ENCODE results near the gene GABRR2. TPM values are rescaled to one million over a fixed set of nuclear protein-coding genes. Genes with fewer than 3 reads are reported as not detected.
A peak's percentile ranks its signal among the peaks of the same experiment; 100 is the strongest.

GABRR2 gene
- total RNA-seq, 1 experiment from 2014 or later: 0.78 TPM

DNA sequence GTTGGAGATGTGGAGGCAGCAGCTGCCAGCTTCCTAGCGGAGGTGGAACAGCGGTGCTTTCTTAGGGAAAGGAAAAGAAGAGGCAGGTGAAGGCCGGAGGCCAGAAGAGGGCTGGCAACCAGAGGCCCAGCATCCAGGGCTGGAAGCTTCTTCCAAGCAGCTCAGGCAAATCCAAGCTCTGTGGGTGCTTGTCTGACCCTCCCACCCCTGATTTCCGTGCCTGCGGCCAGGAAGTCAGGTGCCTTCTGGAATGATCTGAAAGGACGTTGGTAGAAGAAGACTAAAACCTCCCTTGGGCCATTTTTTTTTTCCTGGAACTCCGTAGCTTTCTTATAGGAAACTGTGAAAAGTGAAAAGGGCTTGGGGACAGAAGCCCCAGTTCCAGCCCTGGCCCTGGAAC is 64.9 kb downstream of the GABRR2 start:
- Mint-ChIP-seq H3K9me3 (ENCODE audit: low read depth, unreplicated experiment) (no peaks in the 10 kb centered on the region), H3K27ac (ENCODE audit: unreplicated experiment) (no peak overlapping the region), H3K4me1 (ENCODE audit: low read depth, unreplicated experiment) (peaks cover 8% of the 10 kb centered on the region), H3K4me3 (ENCODE audit: low read depth, unreplicated experiment) (no peak overlapping the region), H3K36me3 (ENCODE audit: insufficient read depth, unreplicated experiment) (no peaks in the 10 kb centered on the region), H3K27me3 (ENCODE audit: unreplicated experiment) (no peaks in the 10 kb centered on the region)
- no peak for DNase-seq
- TF ChIP-seq, protein P1, sequence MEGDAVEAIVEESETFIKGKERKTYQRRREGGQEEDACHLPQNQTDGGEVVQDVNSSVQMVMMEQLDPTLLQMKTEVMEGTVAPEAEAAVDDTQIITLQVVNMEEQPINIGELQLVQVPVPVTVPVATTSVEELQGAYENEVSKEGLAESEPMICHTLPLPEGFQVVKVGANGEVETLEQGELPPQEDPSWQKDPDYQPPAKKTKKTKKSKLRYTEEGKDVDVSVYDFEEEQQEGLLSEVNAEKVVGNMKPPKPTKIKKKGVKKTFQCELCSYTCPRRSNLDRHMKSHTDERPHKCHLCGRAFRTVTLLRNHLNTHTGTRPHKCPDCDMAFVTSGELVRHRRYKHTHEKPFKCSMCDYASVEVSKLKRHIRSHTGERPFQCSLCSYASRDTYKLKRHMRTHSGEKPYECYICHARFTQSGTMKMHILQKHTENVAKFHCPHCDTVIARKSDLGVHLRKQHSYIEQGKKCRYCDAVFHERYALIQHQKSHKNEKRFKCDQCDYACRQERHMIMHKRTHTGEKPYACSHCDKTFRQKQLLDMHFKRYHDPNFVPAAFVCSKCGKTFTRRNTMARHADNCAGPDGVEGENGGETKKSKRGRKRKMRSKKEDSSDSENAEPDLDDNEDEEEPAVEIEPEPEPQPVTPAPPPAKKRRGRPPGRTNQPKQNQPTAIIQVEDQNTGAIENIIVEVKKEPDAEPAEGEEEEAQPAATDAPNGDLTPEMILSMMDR (IDR thresholded peaks at IDR 0.05; ENCODE audit: unreplicated experiment): no peak
- intact Hi-C loops (cut with micrococcal nuclease; ENCODE audit: unreplicated experiment): no loop called here
- BruUV-seq (replicated peaks): no TSS peak
- CTCF ChIA-PET: interaction anchor here (0.6 kb wide), 1 partner anchor 31 kb away, joined by 4 read pairs; no protein-coding TSS in a partner anchor

DNA sequence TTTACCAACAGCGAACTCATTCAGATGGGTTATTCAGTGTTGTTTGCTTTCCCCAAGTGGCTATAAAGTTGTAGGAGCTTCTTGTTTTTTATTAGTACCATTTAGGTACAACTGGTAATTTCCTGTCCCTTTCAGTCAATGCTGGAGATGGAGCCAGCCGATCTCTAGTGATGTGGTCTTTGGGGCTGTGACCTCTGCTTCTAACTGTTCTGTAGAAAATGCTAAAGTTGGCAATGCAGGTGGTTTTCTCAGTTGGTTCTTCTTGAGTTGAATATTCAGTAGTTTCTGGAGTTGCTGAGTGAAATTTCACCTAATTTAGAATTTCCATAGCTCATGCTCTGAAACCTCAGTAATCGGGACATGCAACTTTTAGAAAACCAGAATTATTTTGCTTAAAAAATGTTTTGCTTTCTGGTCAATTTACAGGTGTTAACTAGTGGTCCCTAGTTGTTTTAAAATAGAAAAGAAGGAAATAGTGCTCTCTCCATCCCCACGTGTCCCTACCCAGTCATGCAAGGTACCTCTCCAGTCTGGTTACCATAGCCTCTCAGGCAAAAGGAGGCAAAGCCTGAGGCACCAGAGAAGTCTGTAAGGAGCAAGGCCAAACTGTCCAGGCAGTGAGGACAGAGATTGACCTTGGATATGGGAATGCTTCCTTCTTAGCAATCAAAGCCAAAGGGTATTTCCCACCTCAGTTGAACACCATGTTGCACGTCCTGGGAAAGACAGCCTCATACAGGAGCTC is 70.7 kb downstream of the GABRR2 start:
- H3K4me3 Mint-ChIP-seq (ENCODE audit: low read depth, unreplicated experiment): no peak overlapping the region
- H3K4me1 Mint-ChIP-seq (ENCODE audit: low read depth, unreplicated experiment): peaks cover 17% of the 10 kb centered on the region
- no TSS peak for BruUV-seq (replicated peaks)
- intact Hi-C loops (cut with micrococcal nuclease; ENCODE audit: unreplicated experiment): no loop called here
- H3K27ac Mint-ChIP-seq (ENCODE audit: unreplicated experiment): no peak overlapping the region
- CTCF ChIA-PET: interaction anchor here (0.6 kb wide), 1 partner anchor 251 kb away, joined by 3 read pairs; no protein-coding TSS in a partner anchor
- H3K27me3 Mint-ChIP-seq (ENCODE audit: unreplicated experiment): no peaks in the 10 kb centered on the region
- TF ChIP-seq, protein P1 (IDR thresholded peaks at IDR 0.05; ENCODE audit: unreplicated experiment): no peak
- no peaks in the 10 kb centered on the region for H3K9me3 Mint-ChIP-seq (ENCODE audit: low read depth, unreplicated experiment)
- no peak for DNase-seq
- H3K36me3 Mint-ChIP-seq (ENCODE audit: insufficient read depth, unreplicated experiment): no peaks in the 10 kb centered on the region

DNA sequence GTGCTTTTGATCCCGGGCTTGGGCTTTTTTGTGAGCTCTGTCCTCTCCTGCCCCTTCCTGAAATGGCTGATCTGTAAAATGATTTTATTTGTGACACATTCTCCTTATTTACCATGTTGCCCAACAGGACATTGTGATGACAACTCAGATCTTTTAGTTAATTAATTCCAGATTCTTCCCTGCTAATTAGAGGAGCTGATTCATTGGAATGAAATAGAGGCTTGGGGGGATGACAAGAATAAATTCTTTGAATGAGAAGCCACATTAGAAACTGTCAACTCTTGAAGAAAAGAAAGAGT is 71.8 kb downstream of the GABRR2 start:
- no peaks in the 10 kb centered on the region for H3K27me3 Mint-ChIP-seq (ENCODE audit: unreplicated experiment)
- CTCF ChIA-PET: interaction anchor here (0.7 to 2.0 kb wide), 2 partner anchors 55 to 129 kb away, joined by 3 to 9 read pairs; no protein-coding TSS in a partner anchor
- intact Hi-C loops (cut with micrococcal nuclease; ENCODE audit: unreplicated experiment): no loop called here
- no peak overlapping the region for H3K27ac Mint-ChIP-seq (ENCODE audit: unreplicated experiment)
- TF ChIP-seq, protein P1 (IDR thresholded peaks at IDR 0.05; ENCODE audit: unreplicated experiment): no peak
- no peak for DNase-seq
- H3K9me3 Mint-ChIP-seq (ENCODE audit: low read depth, unreplicated experiment): no peaks in the 10 kb centered on the region
- H3K4me1 Mint-ChIP-seq (ENCODE audit: low read depth, unreplicated experiment): peaks cover 17% of the 10 kb centered on the region
- no peaks in the 10 kb centered on the region for H3K36me3 Mint-ChIP-seq (ENCODE audit: insufficient read depth, unreplicated experiment)
- H3K4me3 Mint-ChIP-seq (ENCODE audit: low read depth, unreplicated experiment): no peak overlapping the region
- BruUV-seq (replicated peaks): no TSS peak

DNA sequence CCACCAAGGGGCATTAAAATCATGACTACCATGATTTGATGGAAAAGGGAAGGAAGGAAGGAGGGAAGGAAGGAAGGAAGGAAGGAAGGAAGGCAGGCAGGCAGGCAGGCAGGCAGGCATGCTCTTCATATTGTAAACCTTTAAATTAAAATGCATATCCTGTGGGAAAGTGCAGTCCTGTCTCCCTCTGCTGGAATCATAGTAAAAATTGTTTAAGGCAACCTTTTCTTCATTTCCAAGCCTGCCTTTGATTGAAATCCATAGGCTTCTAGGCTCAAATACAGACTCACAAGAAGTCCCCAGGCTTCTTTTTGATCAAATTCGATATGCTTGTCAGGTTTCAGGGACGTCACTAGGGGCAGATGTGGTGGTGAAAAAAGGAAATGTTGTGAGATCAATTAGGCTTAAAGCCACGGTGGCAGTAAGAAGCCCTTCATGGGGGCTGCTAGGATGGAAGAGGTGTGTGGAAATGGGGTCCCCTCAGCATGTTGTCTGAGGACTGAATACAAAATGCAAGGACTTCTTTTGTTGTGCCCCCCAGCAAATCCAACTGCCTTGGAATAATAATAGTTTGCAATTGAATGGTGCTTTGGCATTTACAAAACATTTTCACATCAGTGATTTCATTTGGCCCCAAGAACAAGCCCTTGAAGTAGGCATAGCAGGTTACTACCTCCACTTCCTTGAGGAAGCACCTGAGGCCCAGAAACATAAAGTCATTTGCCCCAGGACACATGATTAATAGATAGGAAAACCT is 72.3 kb downstream of the GABRR2 start:
- TF ChIP-seq, protein P1 (IDR thresholded peaks at IDR 0.05; ENCODE audit: unreplicated experiment): peak; percentile 31
- Mint-ChIP-seq H3K4me3 (ENCODE audit: low read depth, unreplicated experiment) (no peak overlapping the region), H3K9me3 (ENCODE audit: low read depth, unreplicated experiment) (no peaks in the 10 kb centered on the region), H3K27ac (ENCODE audit: unreplicated experiment) (no peak overlapping the region), H3K36me3 (ENCODE audit: insufficient read depth, unreplicated experiment) (no peaks in the 10 kb centered on the region), H3K27me3 (ENCODE audit: unreplicated experiment) (no peaks in the 10 kb centered on the region), H3K4me1 (ENCODE audit: low read depth, unreplicated experiment) (peaks cover 17% of the 10 kb centered on the region)
- BruUV-seq (replicated peaks): no TSS peak
- CTCF ChIA-PET: interaction anchor here (0.6 to 2.5 kb wide), 4 partner anchors 55 to 260 kb away, joined by 5 to 11 read pairs (median 7); no protein-coding TSS in a partner anchor
- DNase-seq: peak; percentile 21
- intact Hi-C loops (cut with micrococcal nuclease; ENCODE audit: unreplicated experiment): loop anchor here (1.0 kb wide), 2 partner anchors 120 to 260 kb away; no protein-coding TSS in a partner anchor

Data from Calu3 (cell line).